ENCODE measurements around the gene RAB11FIP4. TPM values are rescaled to one million over a fixed set of nuclear protein-coding genes. Genes with fewer than 3 reads are reported as not detected.
A peak's percentile ranks its signal among the peaks of the same experiment; 100 is the strongest.

Gene RAB11FIP4
- total RNA-seq, 3 donors from 2014 or later (not counting 1 experiment from before 2014, with no cell fraction given) = 81.4 to 121 (median 102) TPM

- Histone ChIP-seq H3K4me3 (ENCODE audit: low read length) (no peak overlapping the region), H3K27me3 (ENCODE audit: control insufficient read depth, insufficient read depth, low read length) (no peaks in the 10 kb centered on the region), H3K27ac (ENCODE audit: low read length) (no peak overlapping the region), H3K4me1 (ENCODE audit: control insufficient read depth, insufficient read depth, low read length) (peaks cover 8% of the 10 kb centered on the region), H3K9me3 (ENCODE audit: control insufficient read depth, insufficient read depth, low read length) (no peaks in the 10 kb centered on the region), H3K36me3 (ENCODE audit: control insufficient read depth, insufficient read depth, low read length) (peaks cover 83% of the 10 kb centered on the region)
- intact Hi-C loops (cut with micrococcal nuclease) = loop anchor here (5.0 kb wide), 1 partner anchor 37 kb away; no protein-coding TSS in a partner anchor
- 96% methylated on average over 14 of the region's 14 CpGs for WGBS (ENCODE audit: insufficient coverage)
- ATAC-seq (no peak), DNase-seq (no peak)
- Mint-ChIP-seq H3K4me3 (no peak overlapping the region), H3K36me3 (no peaks in the 10 kb centered on the region), H3K9me3 (no peaks in the 10 kb centered on the region), H3K27me3 (ENCODE audit: low read depth in 2 of 2) (no peaks in the 10 kb centered on the region), H3K4me1 (no peaks in the 10 kb centered on the region), H3K27ac (peak overlapping the region in 1 of 2 donors; percentile 20)
- TF ChIP-seq CTCF (IDR thresholded peaks at IDR 0.05) = no peak
These were observed 132.6 kb downstream of the RAB11FIP4 start for GRCh38 chr17:31523862-31524730.

GRCh38 chr17:31524926-31525800 is 133.7 kb downstream of the RAB11FIP4 start:
- Mint-ChIP-seq H3K27ac (peak overlapping the region; percentile 29 to 42), H3K4me1 (no peaks in the 10 kb centered on the region), H3K4me3 (no peak overlapping the region), H3K36me3 (no peaks in the 10 kb centered on the region), H3K27me3 (ENCODE audit: low read depth in 2 of 2) (no peaks in the 10 kb centered on the region), H3K9me3 (no peaks in the 10 kb centered on the region)
- Histone ChIP-seq H3K27me3 (ENCODE audit: control insufficient read depth, insufficient read depth, low read length) (no peaks in the 10 kb centered on the region), H3K4me1 (ENCODE audit: control insufficient read depth, insufficient read depth, low read length) (peaks cover 8% of the 10 kb centered on the region), H3K36me3 (ENCODE audit: control insufficient read depth, insufficient read depth, low read length) (peaks cover 86% of the 10 kb centered on the region), H3K4me3 (ENCODE audit: low read length) (no peak overlapping the region), H3K9me3 (ENCODE audit: control insufficient read depth, insufficient read depth, low read length) (no peaks in the 10 kb centered on the region), H3K27ac (ENCODE audit: low read length) (no peak overlapping the region)
- peak; percentile 97 for TF ChIP-seq CTCF (IDR thresholded peaks at IDR 0.05)
- intact Hi-C loops (cut with micrococcal nuclease) = loop anchor here (1.0 to 5.0 kb wide), 3 partner anchors 38 to 136 kb away; no protein-coding TSS in a partner anchor
- WGBS (ENCODE audit: insufficient coverage) = 78% methylated on average over 31 of the region's 31 CpGs
- DNase-seq = peak; percentile 89 to 90
- ATAC-seq = peak; percentile 77 to 87 (median 80)

DNA sequence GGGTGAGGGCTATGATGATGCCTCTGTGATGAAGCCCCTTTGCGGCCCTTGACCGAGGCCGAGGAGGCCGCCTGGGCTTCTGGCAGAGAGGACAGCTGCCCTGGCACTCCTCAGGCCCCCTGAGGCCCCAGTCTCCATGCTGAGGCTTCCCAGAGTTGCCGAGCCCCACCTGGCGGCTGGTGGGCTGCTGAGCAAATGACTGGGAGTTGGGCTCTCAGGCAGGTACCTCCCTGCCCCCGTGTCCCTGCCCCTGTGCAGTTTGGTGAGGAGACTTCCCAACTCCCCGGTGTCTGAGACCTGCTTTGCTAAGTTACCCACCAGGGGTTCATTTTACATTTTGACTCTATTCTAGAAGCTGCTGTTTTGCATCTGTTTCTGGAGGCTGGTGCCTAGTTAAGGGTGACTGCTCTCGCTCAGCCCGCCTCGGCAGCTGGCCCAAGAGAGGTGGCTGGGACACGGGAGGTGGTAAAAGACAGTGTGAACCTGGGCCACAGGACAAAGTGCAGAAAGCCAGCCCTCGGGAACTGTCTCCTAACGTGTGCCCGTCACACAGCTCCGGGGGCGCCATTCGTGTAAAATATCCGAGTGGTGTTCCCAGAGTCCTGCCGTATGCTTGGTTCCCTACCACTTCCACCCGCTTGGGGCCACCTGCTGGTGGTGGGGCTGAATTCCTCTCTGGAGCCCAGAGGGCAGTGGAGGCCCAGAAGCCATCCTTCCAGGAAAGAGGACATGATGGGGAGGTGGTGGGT is 134.5 kb downstream of the RAB11FIP4 start:
- Histone ChIP-seq H3K9me3 (ENCODE audit: control insufficient read depth, insufficient read depth, low read length) (no peaks in the 10 kb centered on the region), H3K27ac (ENCODE audit: low read length) (no peak overlapping the region), H3K4me1 (ENCODE audit: control insufficient read depth, insufficient read depth, low read length) (peaks cover 8% of the 10 kb centered on the region), H3K27me3 (ENCODE audit: control insufficient read depth, insufficient read depth, low read length) (no peaks in the 10 kb centered on the region), H3K4me3 (ENCODE audit: low read length) (no peak overlapping the region), H3K36me3 (ENCODE audit: control insufficient read depth, insufficient read depth, low read length) (peaks cover 91% of the 10 kb centered on the region)
- DNase-seq (no peak), ATAC-seq (no peak)
- intact Hi-C loops (cut with micrococcal nuclease) = loop anchor here (1.0 kb wide), 2 partner anchors 89 to 137 kb away; no protein-coding TSS in a partner anchor
- Mint-ChIP-seq H3K9me3 (no peaks in the 10 kb centered on the region), H3K27me3 (ENCODE audit: low read depth in 2 of 2) (no peaks in the 10 kb centered on the region), H3K36me3 (no peaks in the 10 kb centered on the region), H3K27ac (no peak overlapping the region), H3K4me3 (no peak overlapping the region), H3K4me1 (no peaks in the 10 kb centered on the region)
- WGBS (ENCODE audit: insufficient coverage) = 91% methylated on average over 21 of the region's 21 CpGs
- no peak for TF ChIP-seq CTCF (IDR thresholded peaks at IDR 0.05)

Data from natural killer cell (primary cell).